22Rv1 (cell line): ENCODE data around the gene ARHGEF17.

Experiments used
- CTCF ChIP-seq: fragments of 450-650 bp; IDR thresholded peaks from 2 replicates; pipeline ENCODE4 v1.5.1; 2017; ENCODE audit warnings: mild to moderate bottlenecking
- ZFX ChIP-seq: fragments of 450-650 bp; IDR thresholded peaks from 2 replicates; pipeline ENCODE4 v1.6.1; 2017; ENCODE audit warnings: antibody characterized with exemption, borderline replicate concordance

GRCh38 chr11:73390601-73391565 lies 82.8 kb downstream of the ARHGEF17 start:
- TF ChIP-seq ZFX (no peak), CTCF (no peak)
